T47D (cell line): Measurements from ENCODE around the gene AFMID.

Source experiments
- DNase-seq, 2 experiments: peaks; one replicate each; pipeline versions ENCODE4 v3.0.0 to v3.0.0-alpha.2; 2011 to 2012; ENCODE audit warnings: low read depth in 1 of 2, low spot score in 1 of 2
- JUND ChIP-seq: IDR thresholded peaks from 2 replicates; pipeline ENCODE4 v1.6.1; 2012; ENCODE audit warnings: low read depth
- in situ Hi-C: cut with HindIII; loops from 2 replicates; pipeline ENCODE4 v1.10.0; 2016; ENCODE audit warnings: low sequenced_read_pairs, low pct_unique_long_range_greater_than_20kb

The AFMID gene

DNA sequence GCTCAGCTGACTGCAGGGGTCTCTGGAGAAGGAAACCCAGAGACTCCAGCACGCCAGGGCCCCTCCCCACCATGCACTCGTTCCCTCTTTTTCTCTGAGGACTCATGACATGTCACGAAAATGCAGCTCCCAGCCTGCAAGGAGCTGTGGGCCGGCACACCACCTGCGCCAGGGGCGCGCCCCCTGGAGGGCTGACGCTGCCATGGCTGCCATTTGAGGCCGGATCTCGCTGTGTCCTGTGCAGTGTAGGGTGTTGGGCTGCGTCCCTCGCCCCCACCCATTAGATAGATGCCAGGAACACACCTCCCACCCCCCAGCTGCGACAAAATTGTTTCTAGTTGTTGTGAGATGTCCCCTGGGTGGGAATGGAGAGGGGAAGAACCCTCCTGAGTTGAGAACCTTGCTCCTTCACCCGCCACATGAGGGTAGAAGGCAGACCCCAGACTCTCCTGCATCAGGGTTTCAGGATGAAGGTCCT is 10.6 kb upstream of the AFMID start:
- peak; percentile 60 to 82 for DNase-seq
- TF ChIP-seq JUND: no peak

DNA sequence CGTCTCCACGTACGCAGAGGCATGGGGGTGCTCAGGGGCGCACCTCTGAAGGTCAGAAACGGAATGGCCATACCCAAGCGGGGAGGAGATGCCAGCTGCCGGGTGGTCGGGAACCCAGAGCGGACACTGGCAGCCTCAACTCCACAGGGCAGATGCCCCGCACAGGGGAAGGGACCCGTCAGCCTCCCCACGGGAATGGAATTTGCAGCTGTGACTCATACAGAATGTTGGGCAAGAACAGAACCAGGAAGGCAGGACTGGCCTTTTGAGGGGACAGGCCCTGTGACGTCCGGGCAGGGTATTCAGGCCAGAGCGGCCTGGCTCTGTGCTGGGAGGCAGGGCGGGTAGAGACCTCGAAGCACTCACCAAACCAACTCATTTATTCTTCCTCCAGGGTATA is 7.8 kb upstream of the AFMID start:
- DNase-seq: peak in 1 of 2 experiments; percentile 31
- TF ChIP-seq JUND: no peak
- in situ Hi-C loops: no loop called here

More for the DNA sequence above, 10.6 kb upstream of the AFMID start:
- in situ Hi-C loops: no loop called here

DNA sequence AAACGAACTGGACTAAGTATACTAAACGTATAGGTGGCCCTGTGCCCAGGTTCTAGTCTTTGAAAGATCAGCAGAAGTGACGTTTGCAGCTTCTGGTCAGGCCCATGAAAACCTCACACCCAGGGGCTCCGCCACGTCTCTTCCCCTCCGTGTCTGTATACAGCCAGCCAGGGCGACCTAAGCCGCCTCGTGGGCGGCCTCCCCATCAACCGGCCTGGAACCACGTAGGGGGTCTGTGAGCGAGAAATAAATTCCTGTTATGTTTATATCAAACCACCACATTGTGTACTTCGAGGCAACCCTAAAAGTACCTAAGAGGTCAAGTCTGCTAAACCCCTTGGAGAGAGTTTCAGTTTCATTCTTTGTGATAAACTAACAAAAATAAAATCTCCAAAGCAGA is 7.1 kb upstream of the AFMID start:
- TF ChIP-seq JUND: no peak
- in situ Hi-C loops: no loop called here
- no peak for DNase-seq

DNA sequence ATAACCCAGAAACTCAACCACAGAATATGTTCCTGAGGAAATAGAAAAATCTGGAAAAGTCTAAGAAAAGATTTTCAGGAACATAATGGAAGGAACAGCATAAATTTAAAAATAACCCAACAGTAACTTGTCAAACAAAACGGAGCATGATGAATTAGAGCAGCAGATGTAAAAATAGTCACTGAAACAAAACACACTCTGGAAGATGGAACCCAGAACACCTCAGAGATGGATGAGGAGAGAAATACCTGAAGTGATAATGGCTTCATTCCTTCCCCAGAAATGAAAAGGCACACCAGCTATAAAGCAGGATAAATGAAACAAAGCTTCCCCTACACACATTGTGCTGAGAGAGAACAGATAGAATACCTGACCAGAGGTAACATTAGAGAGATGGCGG is 6.7 kb upstream of the AFMID start:
- in situ Hi-C loops: no loop called here
- TF ChIP-seq JUND: no peak
- no peak for DNase-seq

DNA sequence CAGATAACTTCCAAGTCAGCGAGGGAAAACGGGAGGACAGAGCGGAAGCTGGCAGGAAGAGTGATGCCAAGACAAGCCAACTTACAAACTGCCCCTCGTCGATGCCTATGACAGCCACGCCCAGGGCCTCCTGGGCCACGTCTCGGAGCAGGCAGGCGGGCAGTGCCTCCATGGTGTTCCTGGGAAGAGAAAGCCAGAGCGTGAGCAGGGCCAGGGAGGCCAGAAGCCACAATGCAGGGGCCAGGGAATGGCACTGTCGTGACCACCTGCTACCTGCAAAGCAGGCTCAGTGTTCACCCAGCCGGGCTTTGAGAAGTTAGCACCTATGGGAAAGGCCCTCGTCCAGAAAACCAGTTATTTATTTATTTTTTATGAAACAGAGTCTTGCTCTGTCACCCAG is 4.7 kb upstream of the AFMID start:
- in situ Hi-C loops: no loop called here
- TF ChIP-seq JUND: no peak
- DNase-seq: no peak

DNA sequence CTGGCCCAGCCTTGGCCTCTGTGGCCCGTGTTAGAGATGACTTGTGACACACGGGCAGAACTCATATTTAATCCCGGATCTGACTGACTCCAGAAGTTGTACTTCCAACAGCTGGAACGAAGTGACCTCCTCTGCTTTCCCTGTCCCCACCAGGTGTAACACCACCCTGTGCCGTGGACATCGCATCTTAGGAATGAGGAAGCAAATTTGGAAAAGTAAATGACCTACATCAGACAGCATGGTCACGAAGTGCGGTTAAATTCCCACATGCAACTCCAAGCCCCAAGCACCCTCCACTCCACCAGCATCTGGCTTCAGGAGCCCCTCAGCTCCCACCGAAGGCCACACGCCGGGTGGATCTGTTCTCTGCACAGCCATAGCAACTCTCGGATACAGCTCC is 3.2 kb upstream of the AFMID start:
- no peak for DNase-seq
- in situ Hi-C loops: no loop called here

DNA sequence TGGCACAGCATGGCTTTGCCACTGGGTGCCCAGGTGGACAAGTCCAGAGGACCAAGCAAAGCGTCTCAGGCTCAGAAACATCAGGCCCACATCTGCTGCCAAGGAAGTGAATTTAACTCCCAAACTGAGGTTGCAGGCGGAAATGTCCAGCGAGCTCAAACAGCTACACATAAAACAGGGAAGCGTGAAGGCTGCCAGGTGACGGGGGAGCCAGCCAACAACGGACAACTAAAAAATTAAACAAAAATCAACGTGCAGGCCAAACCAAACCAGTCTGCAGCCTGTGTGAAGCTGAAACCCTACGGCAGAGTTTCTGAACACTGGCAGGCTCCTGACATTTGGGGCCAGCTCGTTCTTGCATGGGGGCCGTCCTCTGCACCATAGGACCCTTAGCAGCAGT is 2.8 kb upstream of the AFMID start:
- no peak for TF ChIP-seq JUND
- in situ Hi-C loops: no loop called here
- no peak for DNase-seq

More for the DNA sequence above, 3.2 kb upstream of the AFMID start:
- no peak for TF ChIP-seq JUND

DNA sequence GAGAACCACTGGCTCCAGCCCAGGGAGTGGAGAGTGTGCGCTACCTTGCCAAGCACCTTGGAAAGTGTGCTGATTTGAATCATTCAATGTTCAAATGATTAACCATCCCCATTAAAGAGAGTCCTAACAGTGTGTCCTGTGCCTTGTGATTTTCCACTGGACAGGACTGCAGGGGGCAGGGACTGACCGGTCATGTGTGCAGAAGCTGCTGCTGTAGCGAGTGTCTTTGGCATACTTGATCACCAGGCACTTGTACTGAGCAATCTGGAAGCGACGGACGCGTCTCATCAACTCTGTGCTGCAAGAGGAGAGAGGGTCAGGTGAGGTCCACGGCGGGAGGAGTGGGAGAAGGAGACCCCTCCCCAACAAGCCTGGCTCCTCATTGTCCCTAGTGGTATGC is 2.3 kb upstream of the AFMID start:
- no peak for DNase-seq
- in situ Hi-C loops: no loop called here
- no peak for TF ChIP-seq JUND

DNA sequence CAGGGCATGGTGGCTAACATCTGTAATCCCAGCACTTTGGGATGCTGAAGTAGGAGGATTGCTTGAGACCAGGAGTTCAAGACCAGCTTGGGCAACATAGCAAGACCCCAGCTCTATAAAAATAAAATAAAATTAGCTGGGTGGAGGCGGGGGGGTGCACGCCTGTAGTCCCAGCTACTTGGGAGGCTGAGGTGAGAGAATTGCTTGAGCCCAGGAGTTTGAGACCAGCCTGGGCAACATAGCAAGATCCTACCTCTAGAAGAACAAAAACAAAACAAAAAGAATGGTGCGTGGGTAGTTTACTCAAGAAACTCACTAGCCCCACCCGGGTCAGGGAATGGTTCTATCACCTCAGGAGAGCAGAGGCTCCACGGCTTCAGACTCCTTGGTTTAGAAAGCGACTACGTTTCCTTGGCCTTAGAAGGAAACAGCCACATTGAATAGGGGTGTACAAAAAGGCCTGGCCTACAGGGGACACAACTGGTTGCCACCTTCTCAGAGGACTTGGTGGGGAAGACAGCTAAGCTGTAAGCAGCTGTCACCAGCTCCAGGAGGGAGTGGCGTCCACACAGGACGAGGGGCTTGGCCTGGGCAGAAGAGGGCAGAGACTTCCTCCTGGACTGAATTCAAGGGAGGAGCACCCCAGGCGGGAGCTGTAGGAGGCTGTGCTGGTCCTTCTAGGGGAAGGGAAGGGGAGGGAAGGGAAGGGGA is 1.0 kb upstream of the AFMID start:
- DNase-seq: peak in 1 of 2 experiments; percentile 82
- no peak for TF ChIP-seq JUND

DNA sequence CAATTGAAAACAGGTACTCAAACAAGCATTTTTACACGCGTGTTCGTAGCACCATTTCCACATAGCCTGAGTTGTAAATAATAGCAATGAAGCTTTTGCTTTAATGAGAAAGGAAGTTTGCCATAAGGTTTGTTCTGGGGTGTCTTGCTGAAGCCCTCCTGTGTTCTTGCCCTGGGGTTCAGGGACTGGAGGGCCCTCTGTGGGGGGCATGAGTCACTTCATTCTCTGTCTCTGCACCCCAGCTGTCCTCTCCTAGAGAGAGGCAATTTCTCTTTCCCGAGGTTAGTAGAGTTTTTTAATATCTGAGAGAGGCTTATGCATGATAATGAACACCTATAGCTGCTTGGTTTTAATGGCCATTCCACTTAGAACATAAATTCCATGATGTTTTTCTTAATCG is 9.6 kb downstream of the AFMID start:
- TF ChIP-seq JUND: no peak
- in situ Hi-C loops: no loop called here
- no peak for DNase-seq

More for the DNA sequence above, 1.0 kb upstream of the AFMID start:
- in situ Hi-C loops: no loop called here

DNA sequence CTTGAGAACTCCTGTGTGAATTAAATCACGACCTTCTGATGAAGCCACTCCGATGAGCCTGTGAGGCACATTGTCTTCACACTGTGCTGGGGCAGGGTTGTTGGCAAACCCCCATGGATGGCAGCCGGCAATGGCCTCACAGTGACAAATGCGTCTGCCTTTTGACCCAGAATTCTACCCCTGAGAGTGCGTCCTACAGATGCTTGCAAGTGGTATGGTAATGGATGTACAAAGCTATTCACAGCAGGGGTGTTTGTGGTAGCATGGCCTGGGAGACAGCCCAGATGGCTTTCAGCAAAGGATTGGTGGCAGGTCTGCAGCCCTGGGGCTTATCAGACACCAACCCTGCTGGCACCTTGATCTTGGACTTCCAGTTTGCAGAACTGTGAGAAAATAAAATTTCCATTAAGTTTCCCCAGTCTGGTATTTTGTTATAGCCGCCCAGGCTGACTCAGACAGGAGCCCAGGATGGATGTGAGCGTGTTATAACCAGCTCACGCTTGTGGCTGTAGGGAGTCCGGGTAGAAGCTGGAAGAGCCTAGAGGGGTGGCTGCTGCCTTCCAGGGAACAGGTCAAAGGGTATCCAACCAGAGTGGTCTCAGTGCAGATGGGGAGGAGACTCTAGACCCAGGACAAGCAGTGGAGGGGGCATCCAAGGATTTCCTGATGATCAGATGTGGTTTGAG is 10.1 kb downstream of the AFMID start:
- TF ChIP-seq JUND: no peak
- no peak for DNase-seq
- in situ Hi-C loops: no loop called here

DNA sequence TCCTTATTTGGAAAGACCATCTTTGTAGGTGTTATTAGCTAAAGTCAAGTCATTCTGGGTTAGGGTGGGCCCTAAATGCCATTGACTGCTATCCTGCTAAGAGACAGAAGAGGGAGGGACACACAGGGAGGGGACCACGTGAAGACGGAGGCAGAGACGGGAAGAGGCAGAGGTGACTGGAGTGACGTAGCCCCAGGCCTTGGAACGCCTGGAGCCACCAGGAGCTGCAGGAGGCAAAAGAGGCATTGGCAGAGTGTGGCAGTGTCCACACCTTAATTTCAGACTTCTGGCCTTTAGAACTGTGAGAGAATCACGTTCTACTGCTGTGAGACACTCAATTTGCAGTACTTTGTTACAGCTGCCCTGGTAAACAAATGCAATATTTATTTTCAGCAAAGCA is 13.3 kb downstream of the AFMID start:
- no peak for DNase-seq
- TF ChIP-seq JUND: no peak
- in situ Hi-C loops: no loop called here

DNA sequence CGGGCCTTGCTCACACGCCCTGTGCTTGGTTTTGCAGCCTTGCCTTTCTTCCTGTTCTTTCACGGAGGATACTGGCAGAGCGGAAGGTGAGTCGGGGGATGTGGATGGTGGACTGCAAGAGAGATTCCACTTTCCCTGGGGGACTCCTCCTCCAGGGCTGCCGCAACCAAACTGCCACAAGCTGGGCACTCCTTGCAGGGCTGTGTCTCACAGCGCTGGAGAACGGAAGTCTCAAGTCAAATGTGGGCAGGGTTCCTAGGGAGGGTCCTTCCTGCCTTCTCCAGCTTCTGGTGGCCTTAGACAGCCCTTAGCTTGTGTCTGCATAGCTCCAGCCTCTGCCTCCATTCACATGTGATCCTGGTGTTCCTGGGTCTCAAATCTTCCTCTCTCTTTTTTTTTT is 15.5 kb downstream of the AFMID start:
- DNase-seq: no peak
- TF ChIP-seq JUND: no peak
- in situ Hi-C loops: no loop called here
